ENCODE data around the gene HYAL3. TPM values are rescaled to one million over a fixed set of nuclear protein-coding genes. Genes with fewer than 3 reads are reported as not detected.

Gene HYAL3
- total RNA-seq, 4 donors from 2014 or later, result 3.0 to 6.6 (median 4.2) TPM

- Histone ChIP-seq H3K27ac (peak overlapping the region in 1 of 4 donors; percentile 92), H3K4me3 (no peak overlapping the region), H3K36me3 (peaks cover 0 to 55% (median 0%) of the 10 kb centered on the region in 3 donors), H3K27me3 (no peaks in the 10 kb centered on the region), H3K9me3 (peaks cover 0 to 7% (median 0%) of the 10 kb centered on the region in 4 donors), H3K4me1 (peaks cover 6 to 42% (median 13%) of the 10 kb centered on the region in 4 donors)
- TF ChIP-seq CTCF (IDR thresholded peaks at IDR 0.05) (no peak), POLR2A (IDR thresholded peaks at IDR 0.05) (no peak)
- no peak for DNase-seq
Observed at GRCh38 chr3:50258029-50258680, 41.0 kb downstream of the HYAL3 start.

- peak in 2 of 3 donors; percentile 73 to 76 for DNase-seq
- H3K27ac ChIP-seq, result peak overlapping the region in 1 of 4 donors; percentile 19
Observed at GRCh38 chr3:50256978-50257890, 42.0 kb downstream of the HYAL3 start.

GRCh38 chr3:50255251-50255615 lies 44.0 kb downstream of the HYAL3 start:
- Histone ChIP-seq H3K4me1 (peaks cover 1 to 48% (median 7%) of the 10 kb centered on the region in 4 donors), H3K36me3 (peaks cover 0 to 69% (median 0%) of the 10 kb centered on the region in 3 donors), H3K27ac (peak overlapping the region in 3 of 4 donors; percentile 57 to 75 (median 70)), H3K9me3 (peaks cover 0 to 7% (median 0%) of the 10 kb centered on the region in 4 donors), H3K4me3 (no peak overlapping the region), H3K27me3 (no peaks in the 10 kb centered on the region)
- TF ChIP-seq CTCF (IDR thresholded peaks at IDR 0.05) (no peak), POLR2A (IDR thresholded peaks at IDR 0.05) (no peak)
- no peak for DNase-seq

More at GRCh38 chr3:50256978-50257890, 42.0 kb downstream of the HYAL3 start:
- Histone ChIP-seq H3K4me3 (no peak overlapping the region), H3K27me3 (no peaks in the 10 kb centered on the region), H3K9me3 (peaks cover 0 to 7% (median 0%) of the 10 kb centered on the region in 4 donors), H3K36me3 (peaks cover 0 to 64% (median 0%) of the 10 kb centered on the region in 3 donors), H3K4me1 (peaks cover 6 to 49% (median 13%) of the 10 kb centered on the region in 4 donors)
- TF ChIP-seq POLR2A (IDR thresholded peaks at IDR 0.05) (no peak), CTCF (IDR thresholded peaks at IDR 0.05) (peak in 5 of 6 experiments; percentile 25 to 64 (median 55))

GRCh38 chr3:50254577-50255250 lies 44.5 kb downstream of the HYAL3 start:
- no peaks in the 10 kb centered on the region for H3K27me3 ChIP-seq
- DNase-seq, result peak in 1 of 3 donors; percentile 80
- H3K9me3 ChIP-seq, result peaks cover 0 to 7% (median 0%) of the 10 kb centered on the region in 4 donors
- H3K4me3 ChIP-seq, result no peak overlapping the region
- peak overlapping the region; percentile 48 to 75 (median 64) for H3K27ac ChIP-seq
- peaks cover 0 to 51% (median 7%) of the 10 kb centered on the region in 4 donors for H3K4me1 ChIP-seq
- H3K36me3 ChIP-seq, result peaks cover 0 to 69% (median 0%) of the 10 kb centered on the region in 3 donors
- TF ChIP-seq CTCF (IDR thresholded peaks at IDR 0.05), result no peak
- no peak for TF ChIP-seq POLR2A (IDR thresholded peaks at IDR 0.05)

GRCh38 chr3:50251220-50251619 lies 48.0 kb downstream of the HYAL3 start:
- H3K4me1 ChIP-seq, result peaks cover 0 to 82% (median 24%) of the 10 kb centered on the region in 4 donors
- no peaks in the 10 kb centered on the region for H3K9me3 ChIP-seq
- peak in 2 of 3 donors; percentile 66 to 68 for DNase-seq
- TF ChIP-seq CTCF (IDR thresholded peaks at IDR 0.05) (no peak), POLR2A (IDR thresholded peaks at IDR 0.05) (no peak)
- H3K27me3 ChIP-seq, result no peaks in the 10 kb centered on the region
- H3K27ac ChIP-seq, result peak overlapping the region in 2 of 4 donors; percentile 38 to 47
- H3K4me3 ChIP-seq, result no peak overlapping the region
- H3K36me3 ChIP-seq, result peaks cover 0 to 39% (median 0%) of the 10 kb centered on the region in 3 donors

Data from Peyer's patch (tissue), 4 donors.